ENCODE data around the gene TMA7.

- TF ChIP-seq POLR2AphosphoS5 (IDR thresholded peaks at IDR 0.05; ENCODE audit: low read depth, low read length) (0 out of 2 replicates have a peak, but pooled peaks have one; percentile 23), POLR2A (IDR thresholded peaks at IDR 0.05; ENCODE audit: low read depth, low read length) (no peak)
Measured at GRCh38 chr3:48445277-48445882, 5.3 kb downstream of the TMA7 start.

Measured in GM12892 (cell line).